Chondrocyte (in vitro differentiated cells): ENCODE results near the gene ZNF407. TPM values are rescaled to one million over a fixed set of nuclear protein-coding genes. Genes with fewer than 3 reads are reported as not detected.

ENCODE experiments used
- DNase-seq: peaks from one replicate; pipeline ENCODE4 v3.0.0; 2021; ENCODE audit warnings: mixed read lengths, low spot score
- H3K27ac Mint-ChIP-seq: one replicate; pipeline ENCODE4 v1.8.0; 2021; ENCODE audit warnings: mild to moderate bottlenecking, moderate library complexity, mixed read lengths; ENCODE audit not compliant: unreplicated experiment
- H3K27me3 Mint-ChIP-seq: 2 replicates; pipeline ENCODE4 v1.8.0; 2021; ENCODE audit warnings: low read depth, mixed read lengths
- H3K36me3 Mint-ChIP-seq: 2 replicates; pipeline ENCODE4 v1.8.0; 2021; ENCODE audit warnings: low read depth, mixed read lengths
- H3K4me1 Mint-ChIP-seq: 2 replicates; pipeline ENCODE4 v1.8.0; 2021; ENCODE audit warnings: low read depth, mild to moderate bottlenecking, mixed read lengths
- H3K4me3 Mint-ChIP-seq: one replicate; pipeline ENCODE4 v1.8.0; 2021; ENCODE audit warnings: mild to moderate bottlenecking, moderate library complexity, mixed read lengths; ENCODE audit not compliant: unreplicated experiment
- H3K9me3 Mint-ChIP-seq: 2 replicates; pipeline ENCODE4 v1.8.0; 2021; ENCODE audit warnings: low read depth, mixed read lengths
- CTCF ChIP-seq: fragments of 200-600 bp; sonication (generic); IDR thresholded peaks from 2 replicates; pipeline ENCODE4 v1.5.0; 2021; ENCODE audit warnings: antibody characterized with exemption, mild to moderate bottlenecking, moderate library complexity
- total RNA-seq: library from RNA; stranded (reverse); gene quantifications from 3 replicates; pipeline ENCODE4 v1.2.1, GENCODE V29; 2021

Gene ZNF407
- total RNA-seq, 1 donor from 2014 or later: 10.4 TPM

GRCh38 chr18:74626049-74626874, 28.6 kb downstream of the ZNF407 start:
- no peak for DNase-seq
- H3K4me3 Mint-ChIP-seq: no peak overlapping the region
- H3K36me3 Mint-ChIP-seq: no peaks in the 10 kb centered on the region
- TF ChIP-seq CTCF: no peak
- no peaks in the 10 kb centered on the region for H3K9me3 Mint-ChIP-seq
- peaks cover 6% of the 10 kb centered on the region for H3K4me1 Mint-ChIP-seq
- no peaks in the 10 kb centered on the region for H3K27me3 Mint-ChIP-seq
- no peak overlapping the region for H3K27ac Mint-ChIP-seq

GRCh38 chr18:74630804-74631203, 33.1 kb downstream of the ZNF407 start:
- H3K36me3 Mint-ChIP-seq: peaks cover 28% of the 10 kb centered on the region
- no peak for DNase-seq
- H3K4me3 Mint-ChIP-seq: no peak overlapping the region
- peaks cover 13% of the 10 kb centered on the region for H3K4me1 Mint-ChIP-seq
- no peaks in the 10 kb centered on the region for H3K27me3 Mint-ChIP-seq
- H3K9me3 Mint-ChIP-seq: no peaks in the 10 kb centered on the region
- no peak for TF ChIP-seq CTCF
- no peak overlapping the region for H3K27ac Mint-ChIP-seq

GRCh38 chr18:74631212-74631611, 33.5 kb downstream of the ZNF407 start:
- Mint-ChIP-seq H3K4me3 (no peak overlapping the region), H3K9me3 (no peaks in the 10 kb centered on the region), H3K27me3 (no peaks in the 10 kb centered on the region), H3K27ac (no peak overlapping the region), H3K36me3 (peaks cover 28% of the 10 kb centered on the region), H3K4me1 (peaks cover 13% of the 10 kb centered on the region)
- DNase-seq: no peak
- TF ChIP-seq CTCF: no peak

- H3K27ac Mint-ChIP-seq: no peak overlapping the region
- no peaks in the 10 kb centered on the region for H3K9me3 Mint-ChIP-seq
- H3K4me3 Mint-ChIP-seq: no peak overlapping the region
- H3K4me1 Mint-ChIP-seq: peaks cover 13% of the 10 kb centered on the region
- DNase-seq: no peak
- H3K27me3 Mint-ChIP-seq: no peaks in the 10 kb centered on the region
- H3K36me3 Mint-ChIP-seq: peaks cover 28% of the 10 kb centered on the region
- TF ChIP-seq CTCF: no peak
Observed at GRCh38 chr18:74631623-74632350, 34.1 kb downstream of the ZNF407 start.

- Mint-ChIP-seq H3K4me1 (peaks cover 13% of the 10 kb centered on the region), H3K4me3 (no peak overlapping the region), H3K9me3 (no peaks in the 10 kb centered on the region), H3K36me3 (peaks cover 28% of the 10 kb centered on the region), H3K27ac (no peak overlapping the region), H3K27me3 (no peaks in the 10 kb centered on the region)
- no peak for TF ChIP-seq CTCF
- no peak for DNase-seq
Observed at GRCh38 chr18:74632351-74632679, 34.6 kb downstream of the ZNF407 start.
